A673 (cell line): ENCODE data around the gene GSDMA. TPM values are rescaled to one million over a fixed set of nuclear protein-coding genes. Genes with fewer than 3 reads are reported as not detected.

Experiments used
- BruUV-seq: library from RNA; stranded (reverse); fragments of 400-500 nt; replicated peaks from 2 replicates; lab custom pipeline; 2021; lab: Mats Ljungman, UMichigan
- CTCF ChIA-PET: fragments of 300-600 bp; sonication (Branson Sonifier 250); formaldehyde crosslinking; loops from one replicate; lab custom pipeline; 2022; ENCODE audit warnings: antibody characterized with exemption; lab: Charles Lee
- POLR2A ChIA-PET: fragments of 300-600 bp; sonication (Branson Sonifier 250); formaldehyde crosslinking; loops from one replicate; lab custom pipeline; 2022; ENCODE audit warnings: antibody characterized with exemption; ENCODE audit not compliant: low non-redundant PET; lab: Charles Lee
- DNase-seq: peaks from one replicate; pipeline ENCODE4 v3.0.0-alpha.2; 2015; ENCODE audit warnings: low spot score
- H3K27ac ChIP-seq: fragments of 200-600 bp; sonication (generic); 2 replicates; pipeline ENCODE4 v1.5.1; 2016; ENCODE audit warnings: mixed run types, low read depth, mild to moderate bottlenecking, mixed read lengths, antibody characterized with exemption, low read length; ENCODE audit not compliant: poor library complexity, severe bottlenecking
- H3K27me3 ChIP-seq: fragments of 200-600 bp; sonication (generic); replicated peaks from 2 replicates; pipeline ENCODE4 v1.6.1; 2017; ENCODE audit warnings: mixed run types, low read depth, mild to moderate bottlenecking, mixed read lengths, antibody characterized with exemption, low read length; ENCODE audit not compliant: insufficient read depth, poor library complexity
- H3K36me3 ChIP-seq: fragments of 200-600 bp; sonication (generic); 2 replicates; pipeline ENCODE4 v1.6.1; 2016; ENCODE audit warnings: mixed run types, mild to moderate bottlenecking, mixed read lengths, antibody characterized with exemption, low read length; ENCODE audit not compliant: insufficient read depth, poor library complexity, severe bottlenecking
- H3K4me1 ChIP-seq: fragments of 200-600 bp; sonication (generic); 2 replicates; pipeline ENCODE4 v1.6.1; 2017; ENCODE audit warnings: mixed run types, mild to moderate bottlenecking, mixed read lengths, antibody characterized with exemption, low read length; ENCODE audit not compliant: insufficient read depth, poor library complexity, severe bottlenecking
- H3K4me3 ChIP-seq: fragments of 200-600 bp; sonication (generic); 2 replicates; pipeline ENCODE4 v1.5.1; 2016; ENCODE audit warnings: low read depth, mixed run types, mild to moderate bottlenecking, mixed read lengths, low read length; ENCODE audit not compliant: poor library complexity, severe bottlenecking
- H3K9me3 ChIP-seq: fragments of 200-600 bp; sonication (generic); 2 replicates; pipeline ENCODE4 v1.6.1; 2016; ENCODE audit warnings: mixed run types, low read depth, mild to moderate bottlenecking, mixed read lengths, antibody characterized with exemption, low read length; ENCODE audit not compliant: poor library complexity, severe bottlenecking
- CTCF ChIP-seq: fragments of 300-800, 200-600 bp; sonication (generic); conservative IDR thresholded peaks from 2 replicates; pipeline ENCODE4 v1.5.1; 2017; ENCODE audit warnings: low read depth, mild to moderate bottlenecking, antibody characterized with exemption, low read length, moderate library complexity, mixed read lengths
- EZH2 ChIP-seq: fragments of 200-600 bp; sonication (generic); IDR thresholded peaks from 2 replicates; pipeline ENCODE4 v1.6.1; 2017; ENCODE audit warnings: borderline replicate concordance, low read depth, mild to moderate bottlenecking, mixed read lengths, antibody characterized with exemption, low read length; ENCODE audit not compliant: poor library complexity, severe bottlenecking
- intact Hi-C: fragments of 100-400 bp; cut with micrococcal nuclease; formaldehyde crosslinking; loops from one replicate; pipeline ENCODE4 v1.10.0; 2022; ENCODE audit not compliant: unreplicated experiment
- total RNA-seq: library from RNA; stranded (reverse); gene quantifications from 2 replicates; pipeline ENCODE4 v1.2.3, GENCODE V29; 2021

The GSDMA gene
- total RNA-seq, 1 experiment from 2014 or later, result not detected

DNA sequence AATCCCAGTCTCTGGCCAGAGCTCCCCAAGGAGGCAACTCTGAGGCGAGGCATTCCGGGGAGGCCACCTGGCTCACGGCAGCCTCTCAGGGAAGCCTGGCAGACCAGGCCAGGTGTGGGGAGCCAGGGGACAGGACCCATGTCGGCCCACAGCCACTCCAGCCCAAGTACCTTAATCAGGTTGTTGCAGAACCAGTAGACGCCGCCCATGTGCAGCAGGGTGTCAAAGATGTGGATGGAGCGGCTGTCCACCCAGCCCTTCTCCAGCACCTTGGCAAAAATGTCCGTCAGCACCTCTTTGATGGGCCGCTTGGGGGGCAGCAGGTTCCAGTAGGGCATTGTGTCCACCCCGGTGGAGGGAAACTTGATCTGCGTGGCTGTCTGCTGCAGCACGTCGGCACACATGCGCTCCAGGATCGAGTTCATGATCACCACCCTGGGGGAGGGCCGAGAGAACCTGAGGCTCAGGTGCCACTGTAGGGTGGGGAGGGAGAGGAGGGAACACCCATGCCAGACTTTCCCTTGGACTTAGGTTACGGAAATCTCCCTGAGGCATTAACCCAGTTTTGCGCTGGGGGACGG is 60.2 kb downstream of the GSDMA start:
- Histone ChIP-seq H3K36me3 (no peaks in the 10 kb centered on the region), H3K9me3 (no peaks in the 10 kb centered on the region), H3K4me1 (no peaks in the 10 kb centered on the region), H3K27ac (no peak overlapping the region), H3K27me3 (no peaks in the 10 kb centered on the region), H3K4me3 (no peak overlapping the region)
- TF ChIP-seq CTCF, result no peak
- no peak for TF ChIP-seq EZH2
- intact Hi-C loops, result no loop called here
- BruUV-seq, result no TSS peak
- DNase-seq, result no peak
- CTCF ChIA-PET, result no interaction called here
- POLR2A ChIA-PET, result no interaction called here

DNA sequence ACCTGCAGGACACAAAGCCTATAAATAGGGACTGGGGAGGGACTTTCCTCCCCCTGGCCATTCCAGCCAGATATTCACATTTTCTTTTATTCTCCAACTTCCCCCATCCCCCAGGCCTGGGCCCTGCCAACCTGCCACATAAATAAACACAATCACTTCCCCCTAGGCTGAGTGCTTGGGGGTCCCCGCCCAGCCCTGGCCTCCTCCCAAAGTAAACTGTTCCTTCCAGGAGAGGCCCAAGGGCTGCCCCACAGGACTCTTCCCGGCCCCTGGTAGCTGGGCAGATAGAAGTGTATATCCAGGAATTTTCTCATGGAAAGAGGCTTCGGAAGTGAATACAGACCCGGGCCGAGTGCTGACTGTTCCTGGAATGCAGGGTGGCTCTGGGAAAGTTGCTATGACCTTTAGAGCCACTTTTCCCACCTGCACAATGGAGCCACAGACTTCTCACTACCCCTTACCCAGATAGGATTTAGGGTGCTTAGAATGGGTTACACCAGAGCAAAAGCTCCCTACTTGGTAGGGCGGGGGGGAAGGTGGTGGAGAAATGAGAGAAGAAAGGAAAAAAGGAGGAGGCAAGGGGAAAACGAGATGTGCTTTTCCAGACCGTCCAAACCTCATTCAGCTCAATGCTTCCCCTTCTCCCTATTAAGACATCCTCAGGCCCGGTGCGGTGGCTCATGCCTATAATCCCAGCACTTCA is 60.9 kb downstream of the GSDMA start:
- H3K27me3 ChIP-seq, result no peaks in the 10 kb centered on the region
- ChIA-PET CTCF (no interaction called here), POLR2A (no interaction called here)
- no peaks in the 10 kb centered on the region for H3K4me1 ChIP-seq
- no TSS peak for BruUV-seq
- H3K4me3 ChIP-seq, result no peak overlapping the region
- DNase-seq, result no peak
- no peaks in the 10 kb centered on the region for H3K9me3 ChIP-seq
- TF ChIP-seq EZH2 (no peak), CTCF (no peak)
- intact Hi-C loops, result no loop called here
- H3K27ac ChIP-seq, result no peak overlapping the region
- no peaks in the 10 kb centered on the region for H3K36me3 ChIP-seq

GRCh38 chr17:40024901-40025300 is 62.1 kb downstream of the GSDMA start:
- intact Hi-C loops, result no loop called here
- BruUV-seq, result no TSS peak
- no peaks in the 10 kb centered on the region for H3K4me1 ChIP-seq
- no peaks in the 10 kb centered on the region for H3K27me3 ChIP-seq
- H3K27ac ChIP-seq, result no peak overlapping the region
- H3K36me3 ChIP-seq, result no peaks in the 10 kb centered on the region
- no peak overlapping the region for H3K4me3 ChIP-seq
- POLR2A ChIA-PET, result no interaction called here
- CTCF ChIA-PET, result no interaction called here
- no peak for TF ChIP-seq CTCF
- no peak for TF ChIP-seq EZH2
- no peaks in the 10 kb centered on the region for H3K9me3 ChIP-seq
- DNase-seq, result no peak
